ENCODE results near the gene SCP2. TPM values are rescaled to one million over a fixed set of nuclear protein-coding genes. Genes with fewer than 3 reads are reported as not detected.

The SCP2 gene
- total RNA-seq, 5 donors from 2014 or later (not counting 1 experiment from before 2014, with no cell fraction given) = 46.5 to 63.9 (median 51.8) TPM

DNA sequence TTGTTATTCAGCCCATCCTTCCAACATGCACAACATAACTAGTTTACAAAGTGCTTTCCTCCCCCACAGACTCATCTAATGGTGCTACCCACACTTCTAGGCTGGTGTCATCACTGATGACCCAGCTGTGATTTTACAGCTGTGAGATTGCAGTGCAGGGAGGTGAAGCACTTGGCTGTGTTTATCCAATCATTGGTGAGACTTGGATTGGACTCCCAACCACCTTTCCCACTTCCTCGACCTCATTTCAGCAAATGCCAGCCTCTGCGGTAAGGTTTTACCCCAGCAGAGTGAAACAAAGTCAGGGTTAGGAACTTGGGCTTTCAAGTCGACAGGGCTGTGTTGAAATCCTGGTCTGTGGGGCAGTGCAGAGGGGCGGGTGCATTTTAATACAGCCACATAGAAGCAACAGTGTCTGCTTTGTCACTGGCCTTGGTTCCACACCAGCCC is 27.6 kb upstream of the SCP2 start:
- Mint-ChIP-seq H3K4me3 (no peak overlapping the region), H3K9me3 (no peaks in the 10 kb centered on the region), H3K4me1 (no peaks in the 10 kb centered on the region), H3K27ac (no peak overlapping the region), H3K36me3 (peaks cover 28% of the 10 kb centered on the region), H3K27me3 (no peaks in the 10 kb centered on the region)
- Histone ChIP-seq H3K27ac (ENCODE audit: low read length) (no peak overlapping the region), H3K4me3 (ENCODE audit: control insufficient read depth in 1 of 2, extremely low read depth in 1 of 2, low read length in 1 of 2) (no peak overlapping the region), H3K36me3 (ENCODE audit: control insufficient read depth in 2 of 2, extremely low read depth in 1 of 2, insufficient read depth in 1 of 2, low read length in 1 of 2) (peaks cover 2 to 19% of the 10 kb centered on the region in 2 donors), H3K9me3 (no peaks in the 10 kb centered on the region), H3K27me3 (replicated peaks in 1 of 2; ENCODE audit: control insufficient read depth in 2 of 2, extremely low read depth in 1 of 2, insufficient read depth in 2 of 2, low read length in 1 of 2) (no peaks in the 10 kb centered on the region), H3K4me1 (ENCODE audit: control insufficient read depth in 1 of 2, extremely low read depth in 1 of 2, insufficient read depth in 2 of 2, low read length in 2 of 2) (no peaks in the 10 kb centered on the region)
- WGBS (ENCODE audit: insufficient coverage) = no CpG with 5 or more reads among the region's 4 CpGs
- DNase-seq (no peak), ATAC-seq (replicated peaks in 1 of 4) (no peak)
- CTCF ChIA-PET = no interaction called here
- POLR2A ChIA-PET = no interaction called here

DNA sequence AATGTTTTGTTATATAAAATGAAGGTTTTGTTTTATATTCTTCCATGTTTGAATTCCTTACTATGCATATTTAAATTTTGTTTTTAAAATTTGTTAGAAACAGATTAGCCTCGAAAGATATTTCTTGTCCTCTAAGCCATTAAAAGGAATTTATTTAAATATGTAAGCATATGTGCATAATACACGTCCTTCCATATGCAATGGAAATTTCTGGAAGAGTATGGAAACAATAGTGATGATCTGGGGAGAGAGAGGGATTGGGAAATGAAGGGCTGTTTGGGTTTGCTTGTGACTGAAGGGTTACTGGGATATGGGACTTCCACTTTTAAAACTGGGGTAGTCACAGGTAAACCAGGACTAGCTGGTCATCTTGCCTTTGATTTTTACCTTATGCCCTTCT is 26.7 kb upstream of the SCP2 start:
- POLR2A ChIA-PET = no interaction called here
- H3K36me3 Mint-ChIP-seq = peaks cover 20% of the 10 kb centered on the region
- H3K9me3 Mint-ChIP-seq = no peaks in the 10 kb centered on the region
- H3K4me1 Mint-ChIP-seq = peaks cover 0 to 2% (median 0%) of the 10 kb centered on the region in 3 donors
- no peaks in the 10 kb centered on the region for H3K27me3 Mint-ChIP-seq
- no peak overlapping the region for H3K4me3 Mint-ChIP-seq
- Histone ChIP-seq H3K36me3 (ENCODE audit: control insufficient read depth in 2 of 2, extremely low read depth in 1 of 2, insufficient read depth in 1 of 2, low read length in 1 of 2) (peaks cover 3 to 16% of the 10 kb centered on the region in 2 donors), H3K27ac (ENCODE audit: low read length) (no peak overlapping the region), H3K4me3 (ENCODE audit: control insufficient read depth in 1 of 2, extremely low read depth in 1 of 2, low read length in 1 of 2) (no peak overlapping the region), H3K27me3 (replicated peaks in 1 of 2; ENCODE audit: control insufficient read depth in 2 of 2, extremely low read depth in 1 of 2, insufficient read depth in 2 of 2, low read length in 1 of 2) (no peaks in the 10 kb centered on the region), H3K4me1 (ENCODE audit: control insufficient read depth in 1 of 2, extremely low read depth in 1 of 2, insufficient read depth in 2 of 2, low read length in 2 of 2) (peaks cover 0 to 4% of the 10 kb centered on the region in 2 experiments), H3K9me3 (no peaks in the 10 kb centered on the region)
- H3K27ac Mint-ChIP-seq = no peak overlapping the region
- DNase-seq (no peak), ATAC-seq (replicated peaks in 1 of 4) (no peak)
- CTCF ChIA-PET = interaction anchor here in 1 of 2 donors (1.1 kb wide), 1 partner anchor 21 kb away, joined by 3 read pairs; the partner anchor contains the start of gene ECHDC2
- WGBS (ENCODE audit: insufficient coverage) = 100% methylated on average over 1 of the region's 2 CpGs

DNA sequence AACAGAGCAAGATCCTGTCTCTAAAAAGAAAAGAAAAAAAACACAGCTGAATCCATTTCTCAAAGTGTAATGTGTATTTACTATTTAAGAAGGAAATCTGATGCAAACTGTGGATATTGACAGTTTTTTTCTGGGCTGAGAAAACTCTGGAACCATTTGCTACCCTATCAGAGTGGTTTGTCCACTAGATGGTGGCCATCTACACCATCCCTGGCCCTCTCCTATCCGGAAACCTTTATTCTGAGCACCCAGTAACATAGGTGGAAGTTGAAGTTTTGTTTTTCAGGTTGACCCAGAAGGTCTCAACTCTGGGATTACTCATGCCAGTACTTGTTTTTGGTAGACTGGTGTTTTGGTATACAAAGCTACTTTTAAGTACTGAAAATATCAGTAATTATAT is 25.7 kb upstream of the SCP2 start:
- H3K27me3 ChIP-seq (replicated peaks in 1 of 2; ENCODE audit: control insufficient read depth in 2 of 2, extremely low read depth in 1 of 2, insufficient read depth in 2 of 2, low read length in 1 of 2) = no peaks in the 10 kb centered on the region
- peaks cover 5 to 14% of the 10 kb centered on the region in 2 donors for H3K36me3 ChIP-seq (ENCODE audit: control insufficient read depth in 2 of 2, extremely low read depth in 1 of 2, insufficient read depth in 1 of 2, low read length in 1 of 2)
- Mint-ChIP-seq H3K27ac (no peak overlapping the region), H3K4me1 (peaks cover 0 to 2% (median 0%) of the 10 kb centered on the region in 3 donors), H3K27me3 (no peaks in the 10 kb centered on the region), H3K4me3 (no peak overlapping the region), H3K9me3 (no peaks in the 10 kb centered on the region), H3K36me3 (peaks cover 14% of the 10 kb centered on the region)
- no peaks in the 10 kb centered on the region for H3K9me3 ChIP-seq
- ChIA-PET CTCF (interaction anchor here in 1 of 2 donors (1.1 kb wide), 1 partner anchor 20 kb away, joined by 3 read pairs; the partner anchor contains the start of gene ECHDC2), POLR2A (interaction anchor here in 1 of 2 donors (0.5 kb wide), 1 partner anchor 8 kb away, joined by 4 read pairs; no protein-coding TSS in a partner anchor)
- no peak for DNase-seq
- no peak overlapping the region for H3K4me3 ChIP-seq (ENCODE audit: control insufficient read depth in 1 of 2, extremely low read depth in 1 of 2, low read length in 1 of 2)
- no peak for ATAC-seq (replicated peaks in 1 of 4)
- no CpG with 5 or more reads among the region's 1 CpG for WGBS (ENCODE audit: insufficient coverage)
- H3K4me1 ChIP-seq (ENCODE audit: control insufficient read depth in 1 of 2, extremely low read depth in 1 of 2, insufficient read depth in 2 of 2, low read length in 2 of 2) = peaks cover 0 to 4% of the 10 kb centered on the region in 2 experiments
- H3K27ac ChIP-seq (ENCODE audit: low read length) = no peak overlapping the region

DNA sequence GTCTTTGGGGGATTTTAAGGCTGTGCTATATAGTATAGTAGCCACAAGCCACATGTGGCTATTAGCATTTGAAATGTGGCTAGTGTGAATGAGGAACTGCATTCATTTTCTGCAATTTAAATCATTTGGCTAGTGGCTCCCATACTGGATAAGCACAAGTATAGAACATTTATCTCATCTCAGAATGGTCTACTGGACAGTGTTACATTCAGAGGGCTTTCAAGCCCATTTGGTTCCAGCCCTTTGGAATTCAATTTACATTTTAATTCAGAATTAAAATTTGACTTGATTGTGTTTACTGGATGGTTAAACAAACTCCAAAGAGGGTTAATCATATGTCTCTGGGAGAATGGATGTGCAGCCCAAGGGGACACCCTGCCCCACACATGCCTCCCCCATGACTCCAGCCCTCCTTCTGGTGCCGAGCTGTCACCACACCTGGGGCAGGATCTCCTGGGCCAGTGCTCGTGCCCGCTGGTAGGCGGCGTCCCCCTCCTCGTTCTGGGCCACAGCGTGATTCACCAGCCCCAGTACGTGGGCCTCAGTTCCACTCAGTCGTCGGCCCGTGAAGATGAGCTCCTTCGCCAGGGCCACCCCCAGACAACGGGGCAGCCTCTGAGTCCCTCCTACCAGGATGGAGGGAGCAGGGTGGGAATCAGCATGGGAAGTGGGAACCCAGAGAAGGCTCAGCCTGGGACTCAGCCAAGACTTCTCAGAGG is 22.7 kb upstream of the SCP2 start:
- Mint-ChIP-seq H3K36me3 (peaks cover 11% of the 10 kb centered on the region), H3K9me3 (no peaks in the 10 kb centered on the region), H3K27ac (no peak overlapping the region), H3K4me3 (no peak overlapping the region), H3K27me3 (no peaks in the 10 kb centered on the region), H3K4me1 (peaks cover 0 to 2% (median 0%) of the 10 kb centered on the region in 3 donors)
- H3K4me1 ChIP-seq (ENCODE audit: control insufficient read depth in 1 of 2, extremely low read depth in 1 of 2, insufficient read depth in 2 of 2, low read length in 2 of 2) = peaks cover 0 to 4% of the 10 kb centered on the region in 2 experiments
- DNase-seq = no peak
- no peaks in the 10 kb centered on the region for H3K27me3 ChIP-seq (replicated peaks in 1 of 2; ENCODE audit: control insufficient read depth in 2 of 2, extremely low read depth in 1 of 2, insufficient read depth in 2 of 2, low read length in 1 of 2)
- 93% methylated on average over 8 of the region's 13 CpGs for WGBS (ENCODE audit: insufficient coverage)
- no peak overlapping the region for H3K27ac ChIP-seq (ENCODE audit: low read length)
- ChIA-PET CTCF (no interaction called here), POLR2A (no interaction called here)
- H3K4me3 ChIP-seq (ENCODE audit: control insufficient read depth in 1 of 2, extremely low read depth in 1 of 2, low read length in 1 of 2) = no peak overlapping the region
- no peaks in the 10 kb centered on the region for H3K9me3 ChIP-seq
- H3K36me3 ChIP-seq (ENCODE audit: control insufficient read depth in 2 of 2, extremely low read depth in 1 of 2, insufficient read depth in 1 of 2, low read length in 1 of 2) = peaks cover 11 to 12% of the 10 kb centered on the region in 2 donors
- no peak for ATAC-seq (replicated peaks in 1 of 4)

DNA sequence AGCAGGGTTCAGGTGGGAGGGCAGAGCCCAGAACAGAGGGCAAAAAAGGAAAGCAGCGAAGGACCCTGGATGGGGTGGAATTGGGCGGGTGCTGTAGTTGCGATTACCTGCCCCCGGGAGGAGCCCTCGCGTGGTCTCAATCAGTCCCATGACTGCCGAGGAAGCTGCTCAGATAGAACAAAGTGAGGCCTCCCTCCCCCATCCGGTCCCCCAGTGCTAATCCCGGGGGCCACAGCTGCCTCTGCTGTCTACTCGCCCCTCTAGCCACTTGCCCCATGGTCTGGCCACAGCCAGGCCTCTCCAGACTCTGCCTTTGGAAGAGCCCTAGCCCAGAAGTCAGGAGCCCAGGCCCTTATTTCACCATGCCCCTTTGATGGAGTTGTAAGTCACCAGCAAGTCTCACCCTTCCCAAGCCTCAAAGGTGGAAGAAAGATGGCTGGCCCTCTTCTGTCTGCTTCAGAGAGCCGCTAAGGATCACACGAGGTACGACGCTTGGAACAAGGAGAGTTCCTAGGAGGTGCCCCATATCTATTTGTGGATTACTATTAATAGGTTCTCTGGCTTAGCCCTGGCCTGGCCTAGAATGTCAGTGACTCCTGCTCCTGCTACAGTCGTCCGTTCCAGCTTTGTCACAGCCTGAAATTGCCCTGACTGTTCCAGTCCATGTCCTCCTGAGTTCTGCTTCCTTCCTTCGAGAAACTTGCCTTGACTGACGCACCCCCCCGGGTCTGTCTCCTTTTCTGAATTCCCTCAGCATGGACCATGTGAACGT is 22.0 kb upstream of the SCP2 start:
- Histone ChIP-seq H3K27ac (ENCODE audit: low read length) (no peak overlapping the region), H3K4me1 (ENCODE audit: control insufficient read depth in 1 of 2, extremely low read depth in 1 of 2, insufficient read depth in 2 of 2, low read length in 2 of 2) (peaks cover 0 to 4% of the 10 kb centered on the region in 2 experiments), H3K4me3 (ENCODE audit: control insufficient read depth in 1 of 2, extremely low read depth in 1 of 2, low read length in 1 of 2) (no peak overlapping the region), H3K9me3 (no peaks in the 10 kb centered on the region), H3K27me3 (replicated peaks in 1 of 2; ENCODE audit: control insufficient read depth in 2 of 2, extremely low read depth in 1 of 2, insufficient read depth in 2 of 2, low read length in 1 of 2) (no peaks in the 10 kb centered on the region), H3K36me3 (ENCODE audit: control insufficient read depth in 2 of 2, extremely low read depth in 1 of 2, insufficient read depth in 1 of 2, low read length in 1 of 2) (peaks cover 11 to 12% of the 10 kb centered on the region in 2 donors)
- Mint-ChIP-seq H3K27me3 (no peaks in the 10 kb centered on the region), H3K4me1 (peaks cover 0 to 2% (median 0%) of the 10 kb centered on the region in 3 donors), H3K4me3 (no peak overlapping the region), H3K27ac (peak overlapping the region in 1 of 2 donors; percentile 34), H3K36me3 (peaks cover 16% of the 10 kb centered on the region), H3K9me3 (no peaks in the 10 kb centered on the region)
- ATAC-seq (replicated peaks in 1 of 4) (peak in 3 of 4 experiments; percentile 59 to 73 (median 70)), DNase-seq (peak in 24 of 35 experiments; percentile 14 to 53 (median 23))
- ChIA-PET CTCF (no interaction called here), POLR2A (interaction anchor here in 1 of 2 donors (1.0 kb wide), 1 partner anchor 13 kb away, joined by 3 read pairs; no protein-coding TSS in a partner anchor)
- WGBS (ENCODE audit: insufficient coverage) = 70% methylated on average over 20 of the region's 20 CpGs

DNA sequence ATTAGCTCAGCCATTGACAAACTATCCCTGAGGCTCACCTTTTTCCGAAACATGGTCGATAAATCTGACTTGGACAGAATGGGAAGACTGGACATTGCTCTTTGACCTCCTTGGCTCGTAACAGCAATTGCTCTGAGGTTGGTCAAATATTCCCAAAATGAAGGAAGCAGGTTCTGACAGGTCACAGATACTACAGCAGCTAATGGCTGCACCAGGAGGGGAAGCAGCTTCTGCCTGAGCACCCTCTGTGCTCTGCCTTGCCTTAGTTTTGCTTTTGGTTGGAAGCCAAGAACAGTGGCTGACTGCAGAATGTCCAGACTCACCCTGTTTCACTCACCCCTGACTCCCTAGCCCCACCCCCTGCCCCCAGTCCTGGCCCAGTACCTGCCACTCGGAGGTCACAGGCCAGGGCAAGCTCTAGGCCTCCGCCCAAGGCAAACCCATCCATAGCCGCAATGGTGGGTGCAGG is 20.9 kb upstream of the SCP2 start:
- H3K27me3 Mint-ChIP-seq = no peaks in the 10 kb centered on the region
- H3K27me3 ChIP-seq (replicated peaks in 1 of 2; ENCODE audit: control insufficient read depth in 2 of 2, extremely low read depth in 1 of 2, insufficient read depth in 2 of 2, low read length in 1 of 2) = no peaks in the 10 kb centered on the region
- H3K27ac Mint-ChIP-seq = no peak overlapping the region
- H3K9me3 ChIP-seq = no peaks in the 10 kb centered on the region
- peaks cover 0 to 2% (median 0%) of the 10 kb centered on the region in 3 donors for H3K4me1 Mint-ChIP-seq
- DNase-seq = no peak
- POLR2A ChIA-PET = interaction anchor here in 1 of 2 donors (1.0 kb wide), 1 partner anchor 12 kb away, joined by 3 read pairs; no protein-coding TSS in a partner anchor
- H3K4me3 Mint-ChIP-seq = no peak overlapping the region
- H3K4me1 ChIP-seq (ENCODE audit: control insufficient read depth in 1 of 2, extremely low read depth in 1 of 2, insufficient read depth in 2 of 2, low read length in 2 of 2) = peaks cover 0 to 4% of the 10 kb centered on the region in 2 experiments
- WGBS (ENCODE audit: insufficient coverage) = 96% methylated on average over 3 of the region's 6 CpGs
- H3K36me3 ChIP-seq (ENCODE audit: control insufficient read depth in 2 of 2, extremely low read depth in 1 of 2, insufficient read depth in 1 of 2, low read length in 1 of 2) = peaks cover 11% of the 10 kb centered on the region in 2 donors
- peaks cover 16% of the 10 kb centered on the region for H3K36me3 Mint-ChIP-seq
- no peak for ATAC-seq (replicated peaks in 1 of 4)
- no peak overlapping the region for H3K27ac ChIP-seq (ENCODE audit: low read length)
- CTCF ChIA-PET = interaction anchor here in 1 of 2 donors (0.6 kb wide), 1 partner anchor 100 kb away, joined by 3 read pairs; no protein-coding TSS in a partner anchor
- H3K4me3 ChIP-seq (ENCODE audit: control insufficient read depth in 1 of 2, extremely low read depth in 1 of 2, low read length in 1 of 2) = no peak overlapping the region
- no peaks in the 10 kb centered on the region for H3K9me3 Mint-ChIP-seq
